HG03571 (cell line): ENCODE measurements around the gene BTBD6.
A peak's percentile ranks its signal among the peaks of the same experiment; 100 is the strongest.
"Not testable (repeated sequence)": the region's sequence is repeated elsewhere in the genome, so short reads cannot be mapped to it uniquely, and the experiment has no call there.

Source experiments
- ATAC-seq: cut with Tn5 transposase; IDR thresholded peaks from one replicate; pipeline ENCODE4 v1.9.1; 2021; ENCODE audit not compliant: unreplicated experiment

The BTBD6 gene

DNA sequence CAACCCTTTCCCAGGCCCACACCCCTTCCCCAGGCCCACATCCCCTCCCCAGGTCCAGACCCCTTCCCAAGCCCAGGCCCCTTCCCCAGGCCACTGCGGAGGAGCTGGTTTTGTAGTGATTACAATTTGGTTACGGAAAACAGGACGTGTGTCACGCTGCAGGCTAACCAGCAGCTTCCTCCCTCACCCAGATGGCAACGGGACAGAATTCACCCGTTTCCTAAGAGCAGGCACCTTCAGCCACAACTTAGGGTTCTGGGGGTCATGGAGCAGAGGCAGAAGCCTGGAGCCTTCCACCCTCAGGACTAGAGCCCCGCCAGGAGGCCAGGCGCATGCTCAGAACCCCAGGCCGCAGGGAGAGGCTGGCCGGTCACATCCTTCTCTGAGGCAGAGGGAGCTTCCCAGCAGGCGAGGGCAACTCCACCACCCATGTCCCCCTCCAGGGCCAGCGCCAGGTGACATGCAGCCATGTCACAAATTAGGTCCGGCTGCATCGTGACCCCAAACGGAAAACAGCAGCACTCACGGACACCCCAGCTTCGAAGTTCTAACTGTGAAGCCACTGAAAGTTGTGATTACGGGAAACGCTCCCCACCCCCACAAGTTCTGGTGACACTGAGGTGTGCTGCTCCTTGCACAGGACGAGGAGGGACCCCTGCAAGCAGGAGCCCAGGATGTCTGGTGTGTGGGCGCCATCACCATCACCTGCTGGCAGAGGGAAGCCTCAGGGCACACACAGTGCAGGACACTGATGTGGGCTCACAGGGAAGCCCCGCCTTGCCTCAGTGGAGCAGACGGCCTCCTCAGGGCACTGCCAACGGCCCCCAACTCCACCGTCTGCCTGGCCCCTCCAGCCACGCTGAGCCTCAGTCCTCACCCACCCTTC is 44.7 kb downstream of the BTBD6 start:
- no peak for ATAC-seq

DNA sequence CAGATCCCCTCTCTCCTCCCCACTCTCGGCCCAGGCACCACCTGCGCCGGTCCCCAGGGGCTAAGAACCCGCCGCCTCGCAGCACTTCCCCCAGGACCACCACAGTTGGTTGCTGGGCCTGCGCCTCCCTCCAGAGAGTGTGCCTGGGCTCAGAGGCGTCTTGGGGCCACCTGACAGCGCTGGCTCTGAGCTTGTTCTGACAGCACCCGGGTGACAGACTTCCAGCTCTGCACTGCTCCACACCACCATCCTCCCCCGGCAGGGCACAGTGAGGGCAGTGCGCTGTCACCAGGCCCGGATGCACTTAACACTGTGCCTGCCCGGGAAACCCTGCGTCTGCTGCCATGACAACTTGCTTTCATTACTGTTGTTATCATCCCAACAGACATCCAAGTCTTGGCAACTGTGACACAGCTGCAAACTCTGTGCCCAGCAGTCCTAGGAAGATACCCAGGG is 45.8 kb downstream of the BTBD6 start:
- peak; percentile 56 for ATAC-seq

DNA sequence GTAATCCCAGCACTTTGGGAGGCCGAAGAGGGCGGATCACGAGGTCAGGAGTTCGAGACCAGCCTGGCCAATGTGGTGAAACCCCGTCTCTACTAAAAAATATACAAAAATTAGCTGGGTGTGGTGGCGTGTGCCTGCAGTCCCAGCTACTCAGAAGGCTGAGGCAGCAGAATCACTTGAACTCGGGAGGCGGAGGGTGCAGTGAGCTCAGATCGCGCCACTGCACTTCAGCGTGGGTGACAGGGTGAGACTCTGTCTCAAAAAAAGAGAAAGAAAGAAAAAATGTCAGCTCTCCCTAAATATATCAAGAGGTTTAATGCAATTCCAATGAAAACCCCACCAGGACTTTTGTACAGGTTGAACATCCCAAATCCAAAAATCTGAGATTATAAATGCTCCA is 49.0 kb downstream of the BTBD6 start:
- not testable (repeated sequence) for ATAC-seq

DNA sequence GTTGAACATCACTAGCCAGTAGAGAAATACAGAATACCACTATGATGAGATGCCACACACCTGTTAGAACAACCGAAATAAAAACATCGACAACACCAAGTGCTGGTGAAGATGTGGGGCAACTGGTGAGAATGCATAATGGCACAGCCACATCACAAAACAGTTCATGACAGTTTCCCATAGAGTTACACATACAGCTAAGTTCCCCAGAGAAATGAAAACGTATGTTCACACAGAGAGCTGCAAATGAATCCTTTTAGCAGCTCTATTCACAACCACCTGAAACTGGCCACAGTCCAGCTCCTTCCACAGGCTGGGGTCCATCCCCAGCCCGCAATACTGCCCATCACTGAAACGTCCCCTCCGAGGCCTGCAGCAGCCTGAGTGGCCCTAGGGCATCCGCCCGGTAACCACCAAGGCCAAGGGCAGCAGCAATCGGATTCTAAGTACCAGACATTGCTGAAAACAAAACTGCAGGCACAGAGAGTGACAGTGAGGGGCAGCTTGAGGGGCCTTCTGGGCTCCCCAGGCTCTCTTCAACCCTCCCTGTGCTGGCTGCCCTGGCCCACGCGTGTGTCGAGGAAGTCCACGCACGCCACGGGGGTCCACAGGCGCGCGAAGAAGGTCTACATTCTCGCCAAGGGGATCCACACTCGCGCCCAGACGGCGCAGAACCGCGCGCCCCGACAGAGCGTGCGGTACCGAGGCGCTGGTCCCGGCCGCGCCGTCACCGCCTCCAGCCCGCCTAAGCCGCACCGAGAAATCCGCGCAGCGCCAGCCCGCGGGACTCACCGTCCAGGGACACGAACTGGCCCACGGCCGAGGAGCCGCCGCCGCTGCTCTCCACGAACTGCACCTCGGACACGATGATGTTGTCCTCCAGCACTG is 51.6 kb downstream of the BTBD6 start:
- peak; percentile 18 for ATAC-seq
